Measurements from ENCODE around the gene ASIC1.

DNA sequence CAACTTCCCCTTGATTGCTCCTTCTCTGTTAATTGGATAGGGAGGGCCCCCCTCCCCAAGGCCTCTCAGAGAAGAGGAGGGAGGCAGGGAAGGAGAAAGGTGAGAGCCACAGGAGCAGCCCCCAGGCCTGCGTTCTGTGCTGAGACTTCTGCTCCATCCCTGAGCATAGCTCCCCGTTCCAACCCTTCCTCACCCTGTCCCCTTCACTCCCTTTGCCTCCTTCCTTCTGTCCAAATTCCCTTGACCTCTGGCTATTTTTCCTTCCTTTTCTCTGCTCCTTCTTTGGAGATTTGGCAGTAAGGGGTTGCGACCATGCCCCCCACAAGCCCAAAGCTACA is 788 bp upstream of the ASIC1 start:
- TF ChIP-seq CTCF (IDR thresholded peaks at IDR 0.05) (no peak), POLR2A (IDR thresholded peaks at IDR 0.05) (no peak)
